Measurements from ENCODE around the gene AP2A2. TPM values are rescaled to one million over a fixed set of nuclear protein-coding genes. Genes with fewer than 3 reads are reported as not detected.

AP2A2 gene
- total RNA-seq, 4 donors from 2014 or later: 21.2 to 26.1 (median 25.7) TPM

DNA sequence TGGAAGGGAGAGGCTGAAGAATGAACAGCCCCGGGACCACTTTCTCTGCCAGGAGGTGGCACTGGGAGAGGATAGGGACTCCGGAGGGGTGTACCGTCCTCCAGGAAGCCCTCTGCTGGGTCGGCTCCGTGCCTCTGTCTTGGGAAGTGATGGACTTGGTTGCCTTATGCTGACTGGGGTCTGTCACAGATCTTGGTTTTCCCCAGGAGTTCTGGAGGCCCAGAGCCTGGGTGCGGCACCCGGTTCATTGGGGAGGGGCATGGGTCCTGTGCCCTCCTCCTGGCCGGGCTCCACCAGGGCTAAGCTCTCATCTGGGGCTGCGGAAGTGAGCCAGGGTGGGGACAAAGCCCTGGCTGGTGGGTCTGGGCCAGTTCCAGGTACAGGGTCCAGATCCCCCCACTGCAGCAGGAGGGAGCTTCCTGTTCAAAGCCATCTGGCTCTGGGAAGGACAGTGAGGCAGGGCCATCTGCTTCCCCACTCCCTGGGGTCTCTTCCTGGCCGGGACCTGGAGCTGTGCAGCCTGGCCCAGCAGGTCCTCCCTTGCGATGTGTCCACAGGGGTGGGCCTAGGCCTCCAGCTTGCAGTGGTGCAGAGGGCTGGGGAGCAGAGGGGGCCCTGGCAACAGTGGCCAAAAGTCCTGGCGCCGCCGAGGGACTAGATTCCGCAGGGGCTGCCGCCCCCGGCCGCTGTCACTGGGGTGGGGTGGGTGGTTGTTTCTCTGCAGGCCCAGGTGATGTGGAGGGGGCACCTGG is 1.1 kb upstream of the AP2A2 start:
- in situ Hi-C loops (cut with MboI; ENCODE audit: low sequenced_read_pairs in 4 of 4): no loop called here
- ATAC-seq: no peak
- intact Hi-C loops (cut with DNase I; ENCODE audit: low total_unique reads): loop anchor here (1.0 to 5.0 kb wide), 2 partner anchors 14 to 77 kb away; partner anchors contain the start of gene CHID1
- Histone ChIP-seq H3K27me3 (no peaks in the 10 kb centered on the region), H3K9me3 (no peaks in the 10 kb centered on the region), H3K36me3 (no peaks in the 10 kb centered on the region), H3K27ac (peak overlapping the region; percentile 75 to 94 (median 82)), H3K4me1 (peaks cover 8 to 18% of the 10 kb centered on the region in 2 donors), H3K4me3 (peak overlapping the region in 3 of 4 donors; percentile 41 to 93 (median 74))
- no peak for DNase-seq
- no peak for TF ChIP-seq POLR2A (IDR thresholded peaks at IDR 0.05)
- TF ChIP-seq, protein P1, sequence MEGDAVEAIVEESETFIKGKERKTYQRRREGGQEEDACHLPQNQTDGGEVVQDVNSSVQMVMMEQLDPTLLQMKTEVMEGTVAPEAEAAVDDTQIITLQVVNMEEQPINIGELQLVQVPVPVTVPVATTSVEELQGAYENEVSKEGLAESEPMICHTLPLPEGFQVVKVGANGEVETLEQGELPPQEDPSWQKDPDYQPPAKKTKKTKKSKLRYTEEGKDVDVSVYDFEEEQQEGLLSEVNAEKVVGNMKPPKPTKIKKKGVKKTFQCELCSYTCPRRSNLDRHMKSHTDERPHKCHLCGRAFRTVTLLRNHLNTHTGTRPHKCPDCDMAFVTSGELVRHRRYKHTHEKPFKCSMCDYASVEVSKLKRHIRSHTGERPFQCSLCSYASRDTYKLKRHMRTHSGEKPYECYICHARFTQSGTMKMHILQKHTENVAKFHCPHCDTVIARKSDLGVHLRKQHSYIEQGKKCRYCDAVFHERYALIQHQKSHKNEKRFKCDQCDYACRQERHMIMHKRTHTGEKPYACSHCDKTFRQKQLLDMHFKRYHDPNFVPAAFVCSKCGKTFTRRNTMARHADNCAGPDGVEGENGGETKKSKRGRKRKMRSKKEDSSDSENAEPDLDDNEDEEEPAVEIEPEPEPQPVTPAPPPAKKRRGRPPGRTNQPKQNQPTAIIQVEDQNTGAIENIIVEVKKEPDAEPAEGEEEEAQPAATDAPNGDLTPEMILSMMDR (IDR thresholded peaks at IDR 0.05 in 4 of 5, conservative IDR thresholded peaks at IDR 0.05 in 1 of 5): no peak

GRCh38 chr11:925158-925495 is 543 bp upstream of the AP2A2 start:
- DNase-seq (no peak), ATAC-seq (peak in 1 of 2 donors; percentile 11)
- Histone ChIP-seq H3K36me3 (no peaks in the 10 kb centered on the region), H3K27me3 (no peaks in the 10 kb centered on the region), H3K4me1 (peaks cover 8 to 18% of the 10 kb centered on the region in 2 donors), H3K9me3 (no peaks in the 10 kb centered on the region), H3K27ac (peak overlapping the region; percentile 75 to 94 (median 82)), H3K4me3 (peak overlapping the region; percentile 41 to 93 (median 65))
- TF ChIP-seq POLR2A (IDR thresholded peaks at IDR 0.05): no peak
- TF ChIP-seq, protein P1 (IDR thresholded peaks at IDR 0.05 in 4 of 5, conservative IDR thresholded peaks at IDR 0.05 in 1 of 5): no peak
- in situ Hi-C loops (cut with MboI; ENCODE audit: low sequenced_read_pairs in 4 of 4) (no loop called here), intact Hi-C loops (cut with DNase I; ENCODE audit: low total_unique reads) (loop anchor here (1.0 to 5.0 kb wide), 2 partner anchors 15 to 78 kb away; partner anchors contain the start of gene CHID1)

- in situ Hi-C loops (cut with MboI; ENCODE audit: low sequenced_read_pairs in 4 of 4) (no loop called here), intact Hi-C loops (cut with DNase I; ENCODE audit: low total_unique reads) (loop anchor here (2.0 to 5.0 kb wide), 2 partner anchors 79 to 124 kb away; no protein-coding TSS in a partner anchor)
- Histone ChIP-seq H3K4me3 (peak overlapping the region; percentile 65 to 93 (median 74)), H3K36me3 (no peaks in the 10 kb centered on the region), H3K4me1 (peaks cover 8 to 18% of the 10 kb centered on the region in 2 donors), H3K27me3 (no peaks in the 10 kb centered on the region), H3K9me3 (no peaks in the 10 kb centered on the region), H3K27ac (peak overlapping the region; percentile 82 to 94 (median 88))
- ATAC-seq: peak; percentile 28 to 40
- peak in 1 of 2 donors; percentile 49 for DNase-seq
- no peak for TF ChIP-seq POLR2A (IDR thresholded peaks at IDR 0.05)
- TF ChIP-seq, protein P1 (IDR thresholded peaks at IDR 0.05 in 4 of 5, conservative IDR thresholded peaks at IDR 0.05 in 1 of 5): no peak
Observed at GRCh38 chr11:926341-926916, 759 bp downstream of the AP2A2 start.

GRCh38 chr11:927871-928270 is 2.2 kb downstream of the AP2A2 start:
- Histone ChIP-seq H3K4me1 (peaks cover 22 to 33% of the 10 kb centered on the region in 2 donors), H3K27me3 (no peaks in the 10 kb centered on the region), H3K36me3 (no peaks in the 10 kb centered on the region), H3K4me3 (no peak overlapping the region), H3K27ac (peak overlapping the region in 1 of 4 donors; percentile 7), H3K9me3 (no peaks in the 10 kb centered on the region)
- in situ Hi-C loops (cut with MboI; ENCODE audit: low sequenced_read_pairs in 4 of 4): no loop called here
- ATAC-seq: no peak
- no peak for DNase-seq
- intact Hi-C loops (cut with DNase I; ENCODE audit: low total_unique reads): loop anchor here (2.0 to 5.0 kb wide), 2 partner anchors 81 to 123 kb away; no protein-coding TSS in a partner anchor
- no peak for TF ChIP-seq POLR2A (IDR thresholded peaks at IDR 0.05)
- TF ChIP-seq, protein P1 (IDR thresholded peaks at IDR 0.05 in 4 of 5, conservative IDR thresholded peaks at IDR 0.05 in 1 of 5): no peak
